ENCODE data around the gene ASCC3.

The ASCC3 gene

DNA sequence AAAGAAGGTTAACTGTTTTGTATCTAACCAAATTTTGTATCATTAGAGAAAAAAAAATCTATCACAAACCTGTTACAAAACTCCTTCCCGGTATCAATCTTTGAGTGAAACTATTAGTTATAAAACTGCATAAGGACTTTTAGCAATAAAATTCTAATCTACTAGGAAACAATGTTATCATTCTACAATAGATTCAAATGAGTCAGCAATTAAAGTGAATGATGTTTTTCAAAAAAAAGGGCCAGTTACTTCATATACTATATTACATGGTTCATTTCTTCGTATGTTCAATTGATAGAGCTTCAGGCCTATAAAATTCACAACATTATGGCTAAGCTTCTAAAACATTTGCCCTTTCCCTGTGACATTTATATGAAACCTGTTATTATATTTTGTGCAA is 15.6 kb downstream of the ASCC3 start:
- H3K4me3 ChIP-seq (ENCODE audit: low read length) = no peak overlapping the region
- no peak for DNase-seq (ENCODE audit: low read depth)
- TF ChIP-seq, protein P1, sequence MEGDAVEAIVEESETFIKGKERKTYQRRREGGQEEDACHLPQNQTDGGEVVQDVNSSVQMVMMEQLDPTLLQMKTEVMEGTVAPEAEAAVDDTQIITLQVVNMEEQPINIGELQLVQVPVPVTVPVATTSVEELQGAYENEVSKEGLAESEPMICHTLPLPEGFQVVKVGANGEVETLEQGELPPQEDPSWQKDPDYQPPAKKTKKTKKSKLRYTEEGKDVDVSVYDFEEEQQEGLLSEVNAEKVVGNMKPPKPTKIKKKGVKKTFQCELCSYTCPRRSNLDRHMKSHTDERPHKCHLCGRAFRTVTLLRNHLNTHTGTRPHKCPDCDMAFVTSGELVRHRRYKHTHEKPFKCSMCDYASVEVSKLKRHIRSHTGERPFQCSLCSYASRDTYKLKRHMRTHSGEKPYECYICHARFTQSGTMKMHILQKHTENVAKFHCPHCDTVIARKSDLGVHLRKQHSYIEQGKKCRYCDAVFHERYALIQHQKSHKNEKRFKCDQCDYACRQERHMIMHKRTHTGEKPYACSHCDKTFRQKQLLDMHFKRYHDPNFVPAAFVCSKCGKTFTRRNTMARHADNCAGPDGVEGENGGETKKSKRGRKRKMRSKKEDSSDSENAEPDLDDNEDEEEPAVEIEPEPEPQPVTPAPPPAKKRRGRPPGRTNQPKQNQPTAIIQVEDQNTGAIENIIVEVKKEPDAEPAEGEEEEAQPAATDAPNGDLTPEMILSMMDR (conservative IDR thresholded peaks at IDR 0.05; ENCODE audit: low read depth, low read length) = no peak

DNA sequence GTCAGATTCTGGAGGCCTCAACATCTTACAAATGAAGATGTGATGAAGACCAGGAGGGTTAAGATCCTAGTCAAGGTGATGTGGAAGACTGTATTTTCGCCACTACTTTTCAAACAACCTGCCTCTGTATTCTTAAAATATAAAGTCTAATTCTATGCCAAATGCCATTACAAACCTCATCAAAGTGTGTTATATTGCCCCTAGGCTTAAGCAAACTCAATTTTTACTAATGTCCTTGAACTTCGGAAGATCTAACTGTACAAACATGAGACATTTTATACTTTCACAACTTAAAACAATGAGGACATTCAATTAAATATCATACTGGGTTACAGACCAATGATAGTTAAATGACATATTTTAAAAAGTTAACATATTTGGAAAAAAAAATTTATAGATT is 19.1 kb downstream of the ASCC3 start:
- DNase-seq (ENCODE audit: low read depth) = no peak
- TF ChIP-seq, protein P1 (conservative IDR thresholded peaks at IDR 0.05; ENCODE audit: low read depth, low read length) = no peak

GRCh38 chr6:100856146-100856545 is 25.0 kb downstream of the ASCC3 start:
- H3K4me3 ChIP-seq (ENCODE audit: low read length) = no peak overlapping the region
- DNase-seq (ENCODE audit: low read depth) = no peak
- TF ChIP-seq, protein P1 (conservative IDR thresholded peaks at IDR 0.05; ENCODE audit: low read depth, low read length) = no peak

More for the DNA sequence above, 19.1 kb downstream of the ASCC3 start:
- no peak overlapping the region for H3K4me3 ChIP-seq (ENCODE audit: low read length)

- DNase-seq (ENCODE audit: low read depth) = no peak
- no peak overlapping the region for H3K4me3 ChIP-seq (ENCODE audit: low read length)
- TF ChIP-seq, protein P1 (conservative IDR thresholded peaks at IDR 0.05; ENCODE audit: low read depth, low read length) = no peak
Observed at GRCh38 chr6:100851819-100852218, 29.3 kb downstream of the ASCC3 start.

GRCh38 chr6:100850174-100850573 is 31.0 kb downstream of the ASCC3 start:
- DNase-seq (ENCODE audit: low read depth) = no peak
- TF ChIP-seq, protein P1 (conservative IDR thresholded peaks at IDR 0.05; ENCODE audit: low read depth, low read length) = no peak
- no peak overlapping the region for H3K4me3 ChIP-seq (ENCODE audit: low read length)

GRCh38 chr6:100846276-100846675 is 34.9 kb downstream of the ASCC3 start:
- TF ChIP-seq, protein P1 (conservative IDR thresholded peaks at IDR 0.05; ENCODE audit: low read depth, low read length) = no peak
- DNase-seq (ENCODE audit: low read depth) = no peak
- H3K4me3 ChIP-seq (ENCODE audit: low read length) = no peak overlapping the region

- no peak for DNase-seq (ENCODE audit: low read depth)
- TF ChIP-seq, protein P1 (conservative IDR thresholded peaks at IDR 0.05; ENCODE audit: low read depth, low read length) = no peak
- H3K4me3 ChIP-seq (ENCODE audit: low read length) = no peak overlapping the region
Observed at GRCh38 chr6:100845676-100846075, 35.5 kb downstream of the ASCC3 start.
